Smooth muscle cell (in vitro differentiated cells): ENCODE measurements around the gene ACAA2. TPM values are rescaled to one million over a fixed set of nuclear protein-coding genes. Genes with fewer than 3 reads are reported as not detected.
A peak's percentile ranks its signal among the peaks of the same experiment; 100 is the strongest.

ENCODE experiments used
- DNase-seq: peaks from one replicate; lab custom pipeline; 2025; ENCODE audit not compliant: unreplicated experiment; lab: John Stamatoyannopoulos, UW
- H2AFZ ChIP-seq: fragments of 200-600 bp; sonication (generic); 2 replicates; pipeline ENCODE4 v1.6.0; 2016; ENCODE audit warnings: antibody characterized with exemption, low read depth, mild to moderate bottlenecking
- H3F3A ChIP-seq: fragments of 200-600 bp; sonication (generic); 2 replicates; pipeline ENCODE4 v1.6.0; 2017; ENCODE audit warnings: antibody characterized with exemption, low read depth
- H3K27ac ChIP-seq: fragments of 200-600 bp; sonication (generic); 2 replicates; pipeline ENCODE4 v1.5.1; 2016; ENCODE audit warnings: low read depth, mild to moderate bottlenecking
- H3K27me3 ChIP-seq: fragments of 200-600 bp; sonication (generic); 2 replicates; pipeline ENCODE4 v1.6.1; 2016; ENCODE audit warnings: low read depth, mild to moderate bottlenecking
- H3K36me3 ChIP-seq: fragments of 200-600 bp; sonication (generic); 2 replicates; pipeline ENCODE4 v1.5.1; 2016; ENCODE audit warnings: low read depth
- H3K4me1 ChIP-seq: fragments of 200-600 bp; sonication (generic); 2 replicates; pipeline ENCODE4 v1.5.1; 2016; ENCODE audit warnings: low read depth
- H3K4me2 ChIP-seq: fragments of 200-600 bp; sonication (generic); 2 replicates; pipeline ENCODE4 v1.6.0; 2016; ENCODE audit warnings: mild to moderate bottlenecking
- H3K4me3 ChIP-seq: fragments of 200-600 bp; sonication (generic); 2 replicates; pipeline ENCODE4 v1.5.1; 2016; ENCODE audit warnings: mild to moderate bottlenecking
- H3K79me2 ChIP-seq: fragments of 200-600 bp; sonication (generic); 2 replicates; pipeline ENCODE4 v1.6.0; 2016; ENCODE audit warnings: low read depth, mild to moderate bottlenecking
- H3K9ac ChIP-seq: fragments of 200-600 bp; sonication (generic); 2 replicates; pipeline ENCODE4 v1.6.0; 2016; ENCODE audit warnings: low read depth
- H3K9me3 ChIP-seq: fragments of 200-600 bp; sonication (generic); replicated peaks from 2 replicates; pipeline ENCODE4 v1.5.1; 2016; ENCODE audit warnings: low read depth
- H4K20me1 ChIP-seq: fragments of 200-600 bp; sonication (generic); 2 replicates; pipeline ENCODE4 v1.6.0; 2016; ENCODE audit warnings: low read depth
- CTCF ChIP-seq: fragments of 200-600 bp; sonication (generic); IDR thresholded peaks from 2 replicates; pipeline ENCODE4 v1.5.1; 2017; ENCODE audit warnings: borderline replicate concordance, mild to moderate bottlenecking, antibody characterized with exemption; ENCODE audit not compliant: insufficient read depth, poor library complexity, severe bottlenecking
- WGBS: methylation state at CpG from one replicate; pipeline ENCODE4 v1.1.7; 2016; ENCODE audit warnings: low lambda C conversion rate; 5-methylcytosine and 5-hydroxymethylcytosine counted together
- polyA plus RNA-seq: library from polyadenylated mRNA; unstranded; fragments of >200 nt; fragmentation: Nextera tagmentation; extraction: Ambion mirVana; gene quantifications from 2 replicates; pipeline ENCODE4 v1.2.1, GENCODE V29; 2016
- total RNA-seq: library from RNA; depleted of rRNA; stranded (reverse); fragments of >200 nt; gene quantifications from 2 replicates; pipeline ENCODE4 v1.2.3, GENCODE V29; 2014

ACAA2 gene
- total and polyA plus RNA-seq, 2 experiments from 2014 or later = 62.3 to 94.6 TPM

DNA sequence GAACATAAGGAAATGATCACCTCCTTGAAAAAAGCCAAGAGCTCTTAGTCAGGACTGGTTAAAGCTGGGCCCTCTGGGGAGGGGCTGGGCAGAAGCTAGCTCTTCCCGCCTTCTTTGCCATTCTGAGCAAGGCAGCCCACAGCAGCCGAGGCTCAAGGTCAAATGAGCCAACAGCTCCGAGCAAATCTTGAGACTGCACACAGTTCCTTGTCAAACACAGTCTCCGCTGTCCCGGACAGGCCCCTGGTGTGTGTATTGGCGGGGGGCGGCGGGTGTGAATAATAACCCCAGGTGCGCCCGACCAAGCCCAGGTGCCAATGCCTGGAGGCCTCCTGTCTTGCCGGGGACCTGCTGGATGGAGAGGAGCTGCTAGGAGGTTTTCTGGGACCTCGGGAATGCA is 46.4 kb upstream of the ACAA2 start:
- no peak overlapping the region for H3K27ac ChIP-seq
- WGBS = 92% methylated on average over 12 of the region's 12 CpGs
- no peak for DNase-seq

GRCh38 chr18:49859021-49859359 is 45.7 kb upstream of the ACAA2 start:
- no peaks in the 10 kb centered on the region for H4K20me1 ChIP-seq
- H3K79me2 ChIP-seq = no peaks in the 10 kb centered on the region
- H2AFZ ChIP-seq = no peak overlapping the region
- TF ChIP-seq CTCF = no peak
- H3K9me3 ChIP-seq = no peaks in the 10 kb centered on the region
- H3K36me3 ChIP-seq = no peaks in the 10 kb centered on the region
- H3K4me1 ChIP-seq = no peaks in the 10 kb centered on the region
- no peaks in the 10 kb centered on the region for H3F3A ChIP-seq
- H3K27me3 ChIP-seq = no peaks in the 10 kb centered on the region
- no peak overlapping the region for H3K4me3 ChIP-seq
- no peak overlapping the region for H3K9ac ChIP-seq
- no peak overlapping the region for H3K27ac ChIP-seq
- no peak overlapping the region for H3K4me2 ChIP-seq
- 51% methylated on average over 6 of the region's 6 CpGs for WGBS
- no peak for DNase-seq

More for the DNA sequence above, 46.4 kb upstream of the ACAA2 start:
- Histone ChIP-seq H3K36me3 (no peaks in the 10 kb centered on the region), H3K4me2 (no peak overlapping the region), H2AFZ (no peak overlapping the region), H3K4me3 (no peak overlapping the region), H3K4me1 (no peaks in the 10 kb centered on the region), H3K27me3 (no peaks in the 10 kb centered on the region), H3K79me2 (no peaks in the 10 kb centered on the region), H3K9me3 (no peaks in the 10 kb centered on the region), H3F3A (no peaks in the 10 kb centered on the region), H3K9ac (no peak overlapping the region), H4K20me1 (no peaks in the 10 kb centered on the region)
- TF ChIP-seq CTCF = no peak

DNA sequence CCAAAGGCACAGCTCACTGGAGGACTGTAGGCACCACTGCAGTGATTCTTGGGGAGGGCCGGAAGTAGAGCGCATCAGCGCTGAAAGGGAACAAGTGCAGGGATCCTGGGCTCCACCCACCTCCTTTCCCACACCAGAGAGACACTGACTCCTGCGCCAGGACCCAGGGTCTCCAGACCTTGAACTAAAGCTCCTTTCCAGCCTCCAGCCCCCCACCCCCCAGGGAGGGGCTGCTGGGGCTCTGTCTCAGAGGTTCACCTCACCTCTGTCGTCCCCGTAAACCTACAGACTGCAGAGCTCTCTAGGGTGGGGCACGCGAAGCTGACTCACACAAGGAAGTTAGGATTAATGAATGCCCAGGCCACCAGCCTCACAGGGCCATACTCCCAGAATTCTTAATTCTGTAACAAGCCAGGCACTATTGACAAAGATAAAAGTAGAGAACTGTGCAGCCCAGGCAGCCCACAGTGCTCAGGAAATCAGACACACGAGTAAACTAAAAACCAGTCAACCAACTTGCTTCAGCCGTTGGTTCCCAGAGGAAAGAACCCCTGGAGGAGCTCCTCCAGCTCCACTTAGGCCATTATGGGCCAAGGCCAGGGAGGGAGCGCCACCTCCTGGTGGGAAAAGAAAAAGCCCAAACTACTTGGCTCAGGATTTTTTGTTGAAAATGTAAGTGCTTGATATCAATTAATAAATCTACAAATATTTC is 45.1 kb upstream of the ACAA2 start:
- TF ChIP-seq CTCF = peak; percentile 97
- H3K4me3 ChIP-seq = no peak overlapping the region
- no peaks in the 10 kb centered on the region for H3K27me3 ChIP-seq
- no peaks in the 10 kb centered on the region for H3K9me3 ChIP-seq
- peak; percentile 20 for DNase-seq
- no peak overlapping the region for H2AFZ ChIP-seq
- H3K4me2 ChIP-seq = no peak overlapping the region
- H3K36me3 ChIP-seq = no peaks in the 10 kb centered on the region
- no peak overlapping the region for H3K9ac ChIP-seq
- 43% methylated on average over 11 of the region's 11 CpGs for WGBS
- H3K79me2 ChIP-seq = no peaks in the 10 kb centered on the region
- H3K4me1 ChIP-seq = no peaks in the 10 kb centered on the region
- no peaks in the 10 kb centered on the region for H4K20me1 ChIP-seq
- no peaks in the 10 kb centered on the region for H3F3A ChIP-seq
- no peak overlapping the region for H3K27ac ChIP-seq

DNA sequence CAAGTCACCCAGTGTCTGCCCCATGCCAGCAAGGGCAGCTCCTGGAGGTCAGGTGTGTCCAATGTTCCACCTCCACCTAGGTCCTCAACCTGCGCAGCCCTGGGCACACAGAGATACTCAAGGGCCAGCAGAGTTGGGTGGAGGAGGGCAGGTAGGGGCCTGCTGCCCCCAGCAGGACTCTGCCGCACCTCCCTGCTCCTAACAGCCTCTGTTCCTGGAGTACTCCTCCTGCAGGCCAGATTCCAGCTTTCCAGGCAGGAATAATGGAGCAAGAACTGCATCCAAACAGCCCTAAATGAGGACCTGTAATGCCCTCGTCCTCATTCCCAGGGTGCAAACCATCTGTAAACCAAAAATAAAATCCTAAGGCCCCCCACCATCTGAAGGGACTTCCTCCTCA is 44.4 kb upstream of the ACAA2 start:
- no peak overlapping the region for H3K27ac ChIP-seq
- no peaks in the 10 kb centered on the region for H3K36me3 ChIP-seq
- H3K4me1 ChIP-seq = no peaks in the 10 kb centered on the region
- no peaks in the 10 kb centered on the region for H3F3A ChIP-seq
- H3K9me3 ChIP-seq = no peaks in the 10 kb centered on the region
- DNase-seq = no peak
- no peak overlapping the region for H3K4me2 ChIP-seq
- no peak overlapping the region for H3K4me3 ChIP-seq
- TF ChIP-seq CTCF = no peak
- H3K27me3 ChIP-seq = no peaks in the 10 kb centered on the region
- H4K20me1 ChIP-seq = no peaks in the 10 kb centered on the region
- no peak overlapping the region for H2AFZ ChIP-seq
- no peaks in the 10 kb centered on the region for H3K79me2 ChIP-seq
- no peak overlapping the region for H3K9ac ChIP-seq
- 75% methylated on average over 3 of the region's 3 CpGs for WGBS
